Measurements from ENCODE around the gene CBX7.
"Not testable (repeated sequence)": the region's sequence is repeated elsewhere in the genome, so short reads cannot be mapped to it uniquely, and the experiment has no call there.

Gene CBX7

DNA sequence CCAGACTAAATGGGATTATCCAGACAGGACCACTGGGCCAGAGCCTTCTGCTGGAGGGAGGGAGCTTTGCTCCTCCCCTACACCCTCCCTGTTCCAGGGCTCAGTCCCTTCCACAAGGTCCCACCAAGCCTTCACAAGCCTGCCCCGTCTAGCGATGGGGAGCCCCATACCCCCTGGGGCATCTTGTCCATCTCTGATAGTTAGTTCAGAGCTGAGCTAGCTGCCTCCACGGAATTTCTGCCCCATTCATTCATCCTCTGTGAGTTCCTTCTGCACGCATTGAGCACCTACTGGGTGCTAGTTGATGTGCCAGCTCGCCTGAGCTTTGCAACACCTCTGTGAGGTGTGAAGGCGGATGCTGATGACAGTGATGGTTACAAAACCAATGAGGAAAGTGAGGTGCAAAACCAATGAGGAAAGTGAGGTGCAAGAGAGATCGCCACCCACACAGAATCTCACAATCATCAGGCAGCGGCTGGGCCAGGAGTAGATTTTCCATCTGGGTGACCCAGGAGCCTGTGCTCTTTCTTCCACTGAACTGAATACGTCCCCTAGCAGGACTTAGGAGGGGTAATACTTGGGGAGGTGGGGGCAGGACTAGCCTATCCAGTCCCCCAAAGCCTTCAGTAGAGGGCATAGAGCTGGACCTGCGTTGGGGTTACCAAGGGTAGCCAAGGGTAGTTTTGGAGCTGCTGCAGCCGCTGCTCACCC, 21.5 kb upstream of the CBX7 start:
- DNase-seq, result no peak

DNA sequence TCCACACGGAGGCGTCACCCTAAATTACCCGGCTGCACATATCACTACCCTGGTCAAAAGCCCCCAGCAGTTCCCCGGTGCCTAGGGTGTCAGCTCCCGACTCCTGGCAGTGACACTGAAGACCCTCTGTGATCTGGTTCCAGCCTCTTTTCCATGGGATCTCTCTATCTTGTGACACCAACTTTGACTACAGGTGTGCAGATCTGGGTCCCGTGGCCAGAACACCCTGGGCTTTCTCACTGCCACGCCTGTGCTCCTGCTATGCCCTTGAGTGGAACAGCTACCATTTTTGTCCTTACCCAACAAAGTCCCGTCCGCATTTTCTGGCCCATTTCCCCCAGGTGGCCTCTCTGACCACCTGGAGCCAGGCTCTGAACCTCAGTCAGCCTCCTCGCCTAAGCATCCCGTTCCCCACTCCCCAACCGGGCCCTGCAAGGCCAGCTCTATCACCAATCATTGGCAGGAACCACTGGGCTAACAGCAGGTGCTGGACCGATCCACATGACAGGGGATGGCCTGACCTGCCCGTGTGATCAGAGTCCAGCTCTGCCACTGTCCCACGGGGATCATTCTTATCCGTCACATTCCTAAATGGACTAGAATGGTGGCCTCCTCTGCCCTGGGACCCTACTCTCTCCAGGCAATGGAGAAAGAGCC, 20.7 kb upstream of the CBX7 start:
- no peak for DNase-seq

DNA sequence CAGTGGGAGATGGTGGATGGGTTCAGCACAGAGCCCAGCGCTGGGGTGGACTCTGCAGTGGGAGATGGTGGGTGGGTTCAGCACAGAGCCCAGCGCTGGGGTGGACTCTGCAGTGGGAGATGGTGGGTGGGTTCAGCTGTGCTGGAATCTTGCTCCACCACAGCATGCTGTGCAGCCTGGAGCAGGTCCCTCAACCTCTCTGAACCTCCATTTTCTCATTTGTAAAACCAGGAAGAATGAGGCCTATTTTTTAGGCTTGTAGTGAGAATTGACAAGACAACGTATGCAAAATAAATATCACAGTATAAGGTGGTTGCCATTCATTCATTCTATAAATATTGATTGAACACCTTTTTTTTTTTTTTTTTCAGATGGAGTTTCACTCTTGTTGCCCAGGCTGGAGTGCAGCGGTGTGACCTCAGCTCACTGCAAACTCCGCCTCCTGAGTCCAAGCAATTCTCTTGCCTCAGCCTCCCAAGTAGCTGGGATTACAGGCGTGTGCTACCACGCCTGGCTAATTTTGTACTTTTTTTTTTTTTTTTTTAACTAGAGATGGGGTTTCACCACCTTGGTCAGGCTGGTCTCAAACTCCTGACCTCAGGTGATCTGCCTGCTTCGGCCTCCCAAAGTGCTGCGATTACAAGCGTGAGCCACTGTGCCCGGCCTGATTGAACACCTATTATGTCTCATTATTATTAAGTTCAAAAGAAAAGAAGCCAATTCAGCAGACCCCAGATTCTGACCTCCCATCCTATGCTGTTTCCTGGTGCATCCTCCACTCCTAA, 20.0 kb upstream of the CBX7 start:
- DNase-seq, result not testable (repeated sequence)

DNA sequence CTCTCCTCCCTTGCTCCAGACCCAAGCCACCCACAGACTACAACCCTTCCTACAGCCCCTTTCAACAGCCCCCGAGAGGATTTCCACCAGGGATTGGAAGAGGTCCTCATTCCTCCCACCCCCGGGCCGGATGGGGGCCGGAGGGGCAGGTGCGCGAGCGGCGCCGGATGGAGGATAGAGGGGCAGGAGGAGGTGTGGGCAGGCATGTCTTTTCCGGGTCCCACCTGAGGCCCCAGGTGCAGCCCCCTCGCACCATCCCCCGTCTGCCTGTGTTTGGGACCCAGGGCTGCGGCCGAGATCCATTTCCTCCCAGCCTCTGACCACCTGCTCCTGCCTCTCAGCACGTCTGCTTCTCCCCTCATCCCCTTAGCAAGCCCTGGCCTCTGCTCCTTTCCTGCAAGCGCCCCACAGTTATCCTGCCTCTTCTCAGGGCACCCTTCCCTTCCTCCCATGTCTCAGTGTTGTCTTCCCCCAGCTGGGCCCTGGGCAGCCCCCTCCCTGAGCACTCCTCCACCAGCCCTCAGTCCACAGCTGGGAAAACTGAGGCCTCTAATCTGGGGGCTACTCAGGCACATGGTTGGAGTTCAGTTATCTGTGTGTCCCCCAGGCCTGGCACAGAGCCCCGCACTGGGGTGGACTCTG, 19.3 kb upstream of the CBX7 start:
- no peak for DNase-seq

DNA sequence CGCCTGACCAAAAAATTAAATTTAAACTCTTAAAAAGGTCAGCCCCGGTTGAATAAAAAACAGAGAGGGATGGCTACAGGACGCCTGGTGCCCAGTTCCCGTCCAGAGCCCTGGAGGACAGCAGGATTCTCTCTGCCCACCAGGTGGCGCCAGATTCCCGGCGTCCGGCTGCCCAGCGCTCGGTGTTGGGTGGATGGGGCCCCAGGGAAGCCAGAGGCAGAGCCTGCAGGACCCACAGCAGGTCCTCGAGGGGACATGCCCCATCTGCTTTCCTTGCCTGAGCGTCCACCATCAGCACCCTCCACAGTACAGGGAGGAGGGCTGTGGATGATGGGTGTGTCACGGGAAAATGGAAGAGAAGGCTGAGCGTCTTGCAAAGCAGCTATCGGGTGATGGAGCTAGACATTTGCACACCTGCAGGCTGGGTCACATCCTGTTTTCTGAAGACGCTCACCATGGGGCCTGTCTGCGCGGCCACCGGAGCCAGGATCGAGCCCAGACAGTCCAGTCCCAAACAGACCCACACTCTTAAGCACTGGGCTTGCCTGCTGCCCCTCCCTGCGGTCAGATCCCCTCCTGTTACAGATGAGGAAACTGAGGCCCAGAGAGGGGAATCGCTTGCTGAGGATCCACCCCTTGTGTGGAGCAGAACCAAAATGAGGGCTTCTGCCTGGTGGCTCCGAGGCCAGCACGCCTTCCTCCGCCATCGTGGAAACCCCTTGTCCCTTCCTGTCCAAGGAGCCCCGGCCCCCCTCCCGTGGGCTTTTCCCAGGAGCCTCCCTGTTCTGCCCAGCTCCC, 18.5 kb upstream of the CBX7 start:
- peak; percentile 31 for DNase-seq

DNA sequence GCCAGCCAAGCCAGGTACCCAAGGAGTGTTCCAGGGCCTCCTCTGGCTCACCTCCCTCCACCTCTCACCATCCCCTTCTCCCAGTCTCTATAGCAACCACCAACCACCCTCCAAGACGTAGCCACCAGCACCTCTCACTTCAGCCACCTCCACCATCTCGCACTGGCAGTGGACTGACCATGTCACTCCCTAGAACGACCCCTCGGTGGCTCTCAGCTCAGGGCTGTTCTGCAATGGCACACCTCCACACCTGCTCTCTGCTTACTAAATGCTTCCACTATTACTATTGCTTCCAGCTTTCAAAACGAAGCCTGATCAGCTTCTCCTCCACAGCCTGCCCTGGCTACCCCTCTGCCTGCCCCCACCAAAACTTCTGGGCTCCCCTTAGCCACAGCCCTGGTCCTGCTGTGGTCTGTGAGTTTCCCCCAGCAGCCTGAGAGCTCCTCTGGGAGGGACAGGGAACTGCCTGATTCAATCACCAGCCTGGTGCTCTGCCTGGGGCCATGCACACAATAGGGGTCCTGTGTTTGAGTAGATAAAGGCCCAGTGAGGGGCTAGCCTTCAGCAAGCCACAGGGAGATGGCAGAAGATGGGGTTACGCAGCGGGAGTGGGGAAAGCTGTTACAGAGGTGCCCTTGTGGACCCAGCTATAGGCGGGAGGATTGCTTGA, 17.5 kb upstream of the CBX7 start:
- no peak for DNase-seq

DNA sequence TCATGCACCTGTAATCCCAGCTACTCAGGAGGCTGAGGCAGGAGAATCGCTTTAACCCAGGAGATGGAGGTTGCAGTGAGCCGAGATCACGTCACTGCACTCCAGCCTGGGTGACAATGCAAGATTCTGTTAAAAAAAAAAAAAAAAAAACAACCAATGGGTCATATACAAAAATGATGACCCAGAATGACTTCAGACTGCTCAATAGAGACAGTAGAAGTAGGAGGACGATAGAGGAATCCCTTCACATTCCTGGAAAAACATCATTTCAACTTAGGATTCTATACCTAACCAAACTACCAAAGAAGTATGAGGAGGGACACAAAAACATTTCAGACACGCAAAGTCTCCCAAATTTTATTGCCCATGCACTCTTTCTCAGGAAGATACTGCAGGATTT, 14.1 kb upstream of the CBX7 start:
- DNase-seq, result no peak

DNA sequence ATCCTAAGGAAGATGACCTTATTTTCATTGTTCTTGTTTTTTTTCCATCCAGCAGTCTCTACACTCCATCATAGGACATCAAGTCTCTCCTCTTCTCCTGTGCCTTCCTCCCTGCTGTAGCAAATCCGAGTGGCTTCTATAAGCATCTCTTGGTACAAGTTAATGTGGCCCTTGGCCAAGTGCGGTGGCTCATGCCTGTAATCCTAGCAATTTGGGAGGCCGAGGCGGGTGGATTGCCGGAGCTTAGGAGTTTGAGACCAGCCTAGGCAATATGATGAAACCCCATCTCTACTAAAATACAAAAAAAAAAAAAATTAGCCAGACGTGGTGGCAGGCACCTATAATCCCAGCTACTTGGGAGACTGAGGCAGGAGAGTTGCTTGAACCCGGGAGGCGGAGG, 3.6 kb upstream of the CBX7 start:
- not testable (repeated sequence) for DNase-seq

DNA sequence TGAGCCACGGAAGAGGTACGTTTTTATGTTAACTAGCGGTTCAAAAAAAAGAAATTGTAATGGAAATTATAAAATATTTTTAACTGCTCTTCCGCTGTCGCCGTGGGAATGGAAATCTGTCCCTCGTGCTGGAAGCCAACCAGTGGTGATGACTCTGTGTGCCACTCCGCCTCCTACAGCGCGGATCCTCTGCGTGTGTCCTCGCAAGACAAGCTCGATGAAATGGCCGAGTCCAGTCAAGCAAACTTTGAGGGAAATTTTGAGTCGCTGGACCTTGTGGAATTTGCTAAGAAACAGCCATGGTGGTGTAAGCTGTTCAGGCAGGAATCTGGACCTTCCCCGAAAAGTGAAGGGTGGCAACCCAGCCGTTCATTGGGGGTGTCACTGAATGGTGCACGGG, 2.9 kb upstream of the CBX7 start:
- no peak for DNase-seq

DNA sequence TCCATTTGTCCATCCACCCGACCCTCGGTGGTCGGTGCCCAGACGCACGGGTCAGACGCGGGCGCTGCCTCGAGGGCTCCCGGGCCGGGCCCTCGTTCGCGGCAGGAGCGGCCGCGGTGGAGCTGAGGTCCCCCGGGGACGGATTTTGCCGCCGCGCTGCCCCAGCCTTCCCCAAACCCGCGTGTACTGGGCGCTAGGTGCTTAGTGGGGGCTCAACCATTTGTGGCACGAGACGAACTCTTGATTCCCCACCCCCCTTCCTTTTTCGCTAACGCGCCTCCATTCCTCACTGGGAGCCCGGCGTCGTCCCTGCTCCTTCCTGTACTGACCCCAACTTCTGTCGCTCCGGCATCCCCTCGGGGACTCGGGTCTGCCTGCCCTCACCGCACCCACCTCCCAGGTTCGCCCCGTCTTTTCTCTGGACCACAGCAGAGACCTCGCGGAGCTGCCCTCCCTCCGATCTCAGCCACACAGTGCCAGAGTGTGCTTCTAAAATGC, 789 bp upstream of the CBX7 start:
- no peak for DNase-seq

DNA sequence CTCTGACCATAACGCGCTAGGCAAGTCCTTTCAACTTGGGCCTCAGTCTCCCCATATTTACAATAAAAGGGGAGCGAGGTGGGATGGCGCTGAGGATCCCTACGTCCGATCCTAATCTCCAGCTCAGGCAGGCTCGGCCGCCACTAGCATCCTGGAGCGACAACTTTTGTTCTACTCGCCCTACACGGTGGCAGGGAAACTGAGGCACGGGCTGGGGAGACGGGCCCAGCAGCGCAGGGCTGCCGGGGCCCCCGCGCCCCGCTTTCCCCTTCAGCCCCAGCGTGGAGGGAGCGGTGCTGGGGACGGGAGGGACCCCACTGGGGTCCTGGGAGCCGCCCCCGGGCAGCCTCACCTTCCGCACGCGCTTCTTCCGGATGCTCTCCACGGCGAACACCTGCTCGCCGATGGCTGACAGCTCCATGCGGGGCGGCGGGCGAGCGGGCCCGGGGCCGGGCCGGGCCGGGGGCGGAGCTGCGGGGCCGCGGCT, 413 bp downstream of the CBX7 start:
- DNase-seq, result no peak

DNA sequence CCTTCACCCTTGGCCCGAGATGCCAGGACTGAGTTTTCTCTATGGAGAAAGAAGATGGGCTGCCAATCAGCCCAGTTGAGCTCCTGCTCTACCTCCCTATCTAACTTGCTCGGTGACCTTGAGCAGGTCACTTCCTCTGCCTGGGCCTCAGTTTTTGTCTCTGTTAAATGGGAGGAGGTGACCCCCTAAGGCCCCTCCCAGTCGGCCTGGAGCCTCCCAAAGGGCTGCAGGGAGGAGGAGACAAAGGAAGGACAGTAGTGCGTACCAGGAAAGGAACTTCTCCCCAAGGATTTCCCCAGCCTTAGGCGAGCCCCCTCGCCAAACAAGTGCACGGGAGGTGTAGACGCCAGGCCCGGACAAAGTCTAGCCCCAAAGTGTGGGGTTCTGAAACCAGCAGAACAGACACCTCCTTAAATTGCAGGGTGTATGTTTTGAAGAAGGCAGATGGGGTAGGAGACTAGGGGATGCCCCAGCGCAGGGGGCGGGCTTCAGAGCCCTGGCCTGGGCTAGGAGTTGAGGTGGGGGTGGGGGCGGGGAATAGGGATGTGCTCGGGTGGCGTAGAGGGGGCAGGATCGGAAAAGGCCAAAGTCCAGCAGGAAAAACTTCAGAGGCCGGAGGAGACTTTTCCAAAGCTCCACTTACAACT, 1.0 kb downstream of the CBX7 start:
- DNase-seq, result no peak

DNA sequence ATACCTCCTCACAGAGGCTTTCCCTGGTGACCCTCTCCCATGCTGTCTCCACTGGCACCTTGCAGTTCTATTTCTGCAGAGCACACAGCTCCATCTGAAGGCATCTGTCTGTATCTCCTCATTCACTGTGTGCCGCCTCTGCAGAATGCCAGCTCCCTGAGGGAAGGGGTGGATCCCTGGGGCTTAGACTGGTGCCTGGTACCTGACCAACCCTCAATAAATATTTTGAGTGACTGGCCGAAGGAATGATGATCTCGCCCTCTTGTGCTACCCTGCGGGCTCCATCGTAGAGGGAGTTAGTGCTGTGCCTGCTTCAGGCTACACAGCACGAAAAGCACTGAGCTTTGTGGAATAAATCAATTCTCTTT, 1.6 kb downstream of the CBX7 start:
- no peak for DNase-seq

DNA sequence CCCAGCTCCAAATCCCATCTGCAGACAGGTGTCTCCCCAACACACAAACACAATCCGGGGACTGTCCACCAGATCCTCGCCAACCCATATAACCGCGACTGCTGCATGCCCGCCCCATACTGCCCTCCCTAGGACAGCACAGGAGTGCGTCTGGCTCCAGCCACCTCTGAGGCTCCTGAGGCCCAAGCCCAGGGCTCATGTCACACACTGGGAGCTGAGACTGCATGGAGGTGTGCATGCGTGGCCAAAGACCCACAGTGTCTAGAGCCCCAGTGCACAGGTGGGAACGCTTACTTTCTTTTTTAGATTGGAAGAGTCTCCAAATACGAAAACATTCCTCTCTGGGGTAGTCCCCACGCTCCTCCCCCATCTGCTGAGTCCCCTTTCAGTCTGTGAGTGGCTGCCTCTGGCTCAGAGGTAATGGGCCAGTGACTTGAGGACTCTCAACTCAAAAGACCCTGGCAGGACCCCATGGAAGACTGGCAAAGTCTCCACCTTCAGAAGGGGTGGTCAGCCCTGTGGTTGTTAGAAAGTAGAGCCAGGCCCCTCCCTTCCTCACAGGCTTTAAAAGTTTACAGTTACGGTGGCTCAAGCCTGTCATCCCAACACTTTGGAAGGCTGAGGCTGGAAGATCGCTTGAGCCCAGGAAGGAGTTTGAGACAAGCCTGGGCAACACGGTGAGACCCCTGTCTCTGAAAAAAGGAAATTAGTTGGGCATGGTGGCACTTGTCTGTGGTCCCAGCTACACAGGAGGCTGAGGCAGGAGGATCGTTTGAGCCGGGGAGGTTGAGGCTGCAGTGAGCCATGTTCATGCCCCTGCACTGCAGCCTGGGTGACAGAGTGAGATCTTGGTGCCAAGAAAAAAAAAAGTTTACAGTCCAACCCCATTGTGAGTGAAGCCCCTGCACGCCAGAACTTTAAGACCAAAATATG, 2.3 kb downstream of the CBX7 start:
- no peak for DNase-seq

DNA sequence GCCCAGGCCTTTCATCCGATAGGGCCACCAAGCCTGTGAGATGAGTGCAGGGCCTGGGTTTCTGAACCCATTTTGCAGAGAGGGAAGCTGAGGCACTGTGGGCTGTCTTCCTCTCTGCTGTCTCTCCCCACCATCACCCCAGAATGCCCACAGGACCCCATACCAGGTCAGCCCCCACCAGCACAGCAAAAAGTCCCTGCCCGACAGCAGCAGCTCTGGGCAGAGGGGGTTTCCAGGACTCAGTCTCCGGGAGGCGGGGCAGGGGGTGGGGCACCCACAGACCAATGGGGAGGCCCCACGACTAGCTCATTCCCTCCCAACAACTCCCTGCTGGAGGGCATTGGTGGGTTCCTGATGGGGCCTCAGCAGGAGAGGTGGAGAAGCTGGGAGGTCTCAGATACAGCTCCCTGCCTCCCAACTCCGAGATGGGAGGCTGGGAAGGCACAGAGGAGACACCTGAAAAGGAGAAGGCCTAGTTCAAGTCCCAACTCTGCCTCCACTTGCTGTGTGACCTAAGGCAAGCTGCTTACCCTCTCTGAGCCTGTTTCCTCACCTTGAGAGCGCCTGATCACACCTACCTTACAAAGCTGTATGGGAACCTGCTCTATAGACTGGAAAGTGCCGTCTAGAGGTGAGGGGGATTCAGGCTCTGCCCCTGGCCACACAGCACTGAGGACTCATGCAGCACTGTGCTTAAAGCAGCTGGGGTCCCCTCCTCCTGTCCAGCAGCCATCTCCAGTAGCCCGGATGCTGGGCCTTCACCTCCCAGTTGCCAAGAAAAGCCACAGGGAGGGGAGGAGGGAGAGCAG, 3.5 kb downstream of the CBX7 start:
- DNase-seq, result no peak

DNA sequence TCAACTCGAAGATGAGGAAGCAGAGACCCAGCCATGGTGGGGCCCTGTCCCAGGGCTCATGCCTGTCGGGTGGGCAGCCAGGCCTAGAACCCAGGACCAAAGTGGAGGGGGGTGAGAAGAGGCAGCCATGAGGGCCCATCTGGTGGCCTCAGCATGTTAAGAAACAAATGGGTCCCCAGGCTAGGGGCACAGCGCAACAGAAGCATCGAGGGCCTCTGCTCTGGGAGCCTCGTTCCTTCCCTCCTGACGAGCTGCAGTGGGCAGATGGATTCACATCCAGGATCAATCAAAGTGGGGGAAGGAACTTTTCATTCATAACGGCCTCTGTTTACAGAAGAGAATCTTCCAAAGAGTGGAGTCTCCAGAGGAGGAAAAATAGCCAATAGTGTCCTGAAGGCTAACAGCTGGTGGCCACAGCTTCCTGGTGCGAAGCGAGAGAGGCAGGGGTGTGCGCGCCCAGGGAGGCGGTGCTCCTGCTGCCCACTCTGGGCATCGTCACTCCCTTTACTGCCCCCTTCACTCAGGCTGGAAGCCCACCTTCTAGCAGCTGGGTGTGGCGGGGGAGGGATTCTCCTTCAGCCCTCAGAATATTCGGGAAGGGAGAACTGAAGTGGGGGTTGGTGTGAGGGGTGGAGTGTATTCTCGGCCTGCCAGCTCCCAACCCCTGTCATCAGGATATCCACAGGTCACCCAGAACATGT, 4.3 kb downstream of the CBX7 start:
- no peak for DNase-seq

DNA sequence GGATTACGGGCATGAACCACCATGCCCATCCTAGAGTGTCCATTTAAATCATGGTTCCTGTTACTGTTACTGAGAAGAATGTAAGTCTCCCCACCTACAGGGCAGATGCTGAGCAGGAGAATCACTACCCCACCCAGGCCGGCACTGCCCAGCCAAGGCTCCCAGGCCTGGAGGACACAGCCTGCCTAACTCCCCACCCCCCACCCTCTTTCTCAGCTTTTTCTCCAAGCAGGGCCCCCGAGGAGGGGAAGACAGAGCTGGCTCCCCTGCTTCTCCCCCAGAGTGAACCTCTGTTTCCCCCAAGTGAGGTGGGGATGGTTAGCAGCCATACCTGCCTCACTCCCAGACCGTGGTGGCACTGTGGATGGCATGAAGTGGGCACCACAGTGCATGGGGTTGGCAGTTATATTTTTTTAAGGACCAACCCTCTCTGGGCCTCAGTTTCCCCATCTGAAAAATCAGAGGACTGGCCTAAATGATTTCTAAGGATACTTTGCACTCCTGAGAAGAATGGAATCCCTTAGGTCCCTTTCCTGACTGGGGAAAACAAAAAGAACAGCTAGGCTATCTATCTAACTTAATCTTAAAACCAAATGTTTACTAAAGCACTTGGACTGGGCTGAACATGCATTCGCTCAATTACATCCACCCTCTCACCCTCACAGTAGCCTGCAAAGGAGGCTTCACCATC, 5.0 kb downstream of the CBX7 start:
- DNase-seq, result no peak
